ENCODE results near the gene DMRT3.

DNA sequence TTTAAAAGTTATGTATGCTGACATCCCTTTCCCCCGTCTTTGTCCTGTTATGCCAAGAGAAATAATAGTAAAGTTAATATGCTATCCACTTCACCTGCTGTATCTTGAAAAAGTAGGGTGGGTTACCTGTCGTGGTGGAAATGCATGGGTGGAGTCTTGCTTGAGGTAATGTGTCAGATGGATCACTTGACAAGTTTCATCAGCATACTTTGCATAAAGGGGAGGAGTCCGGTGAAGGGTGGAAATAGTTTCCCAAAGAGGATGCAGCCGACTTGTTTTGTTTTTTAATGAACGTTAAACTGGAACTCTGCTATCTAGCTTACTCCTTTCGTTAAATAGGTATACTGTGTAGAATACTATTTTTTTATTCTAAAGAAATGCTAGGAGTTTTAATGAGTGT lies 9.0 kb upstream of the DMRT3 start:
- TF ChIP-seq, protein P1, sequence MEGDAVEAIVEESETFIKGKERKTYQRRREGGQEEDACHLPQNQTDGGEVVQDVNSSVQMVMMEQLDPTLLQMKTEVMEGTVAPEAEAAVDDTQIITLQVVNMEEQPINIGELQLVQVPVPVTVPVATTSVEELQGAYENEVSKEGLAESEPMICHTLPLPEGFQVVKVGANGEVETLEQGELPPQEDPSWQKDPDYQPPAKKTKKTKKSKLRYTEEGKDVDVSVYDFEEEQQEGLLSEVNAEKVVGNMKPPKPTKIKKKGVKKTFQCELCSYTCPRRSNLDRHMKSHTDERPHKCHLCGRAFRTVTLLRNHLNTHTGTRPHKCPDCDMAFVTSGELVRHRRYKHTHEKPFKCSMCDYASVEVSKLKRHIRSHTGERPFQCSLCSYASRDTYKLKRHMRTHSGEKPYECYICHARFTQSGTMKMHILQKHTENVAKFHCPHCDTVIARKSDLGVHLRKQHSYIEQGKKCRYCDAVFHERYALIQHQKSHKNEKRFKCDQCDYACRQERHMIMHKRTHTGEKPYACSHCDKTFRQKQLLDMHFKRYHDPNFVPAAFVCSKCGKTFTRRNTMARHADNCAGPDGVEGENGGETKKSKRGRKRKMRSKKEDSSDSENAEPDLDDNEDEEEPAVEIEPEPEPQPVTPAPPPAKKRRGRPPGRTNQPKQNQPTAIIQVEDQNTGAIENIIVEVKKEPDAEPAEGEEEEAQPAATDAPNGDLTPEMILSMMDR (IDR thresholded peaks at IDR 0.05; ENCODE audit: low read depth, low read length, poor library complexity, severe bottlenecking): no peak
- TF ChIP-seq EZH2phosphoT487 (IDR thresholded peaks at IDR 0.05; ENCODE audit: borderline replicate concordance, low read length): no peak
